Natural killer cell (primary cell): Measurements from ENCODE around the gene STOX2. TPM values are rescaled to one million over a fixed set of nuclear protein-coding genes. Genes with fewer than 3 reads are reported as not detected.

Source experiments
- ATAC-seq, 3 donors: fragments of 150-1000 bp in 2 of 3; fragments of 200-7000 bp in 1 of 3; cut with Tn5 transposase; 1 replicate in 1 of 3; 2 replicates in 2 of 3; pipeline ENCODE4 v1.10.0; 2021; ENCODE audit warnings: mild to moderate bottlenecking in 2 of 3, moderate library complexity in 2 of 3
- DNase-seq, 2 donors: peaks; one replicate each; pipeline versions ENCODE4 v3.0.0 to v3.0.0-alpha.2; 2013 to 2021; ENCODE audit warnings: mixed read lengths in 1 of 2
- H3K27ac ChIP-seq: one replicate; pipeline ENCODE4 v1.5.1; 2013; ENCODE audit warnings: mild to moderate bottlenecking, low read length
- H3K27me3 ChIP-seq: one replicate; pipeline ENCODE4 v1.6.1; 2013; ENCODE audit warnings: low read length; ENCODE audit not compliant: control insufficient read depth, insufficient read depth
- H3K36me3 ChIP-seq: one replicate; pipeline ENCODE4 v1.6.1; 2013; ENCODE audit warnings: low read length; ENCODE audit not compliant: control insufficient read depth, insufficient read depth
- H3K4me1 ChIP-seq: one replicate; pipeline ENCODE4 v1.6.1; 2013; ENCODE audit warnings: low read length; ENCODE audit not compliant: control insufficient read depth, insufficient read depth
- H3K4me3 ChIP-seq: one replicate; pipeline ENCODE4 v1.5.1; 2013; ENCODE audit warnings: low read length
- H3K9me3 ChIP-seq: one replicate; pipeline ENCODE4 v1.6.1; 2013; ENCODE audit warnings: low read length; ENCODE audit not compliant: control insufficient read depth, insufficient read depth
- H3K27ac Mint-ChIP-seq, 2 donors: one replicate each; pipeline ENCODE4 v1.8.0; 2022; ENCODE audit warnings: mild to moderate bottlenecking in 2 of 2, mixed read lengths in 2 of 2, moderate library complexity in 1 of 2
- H3K27me3 Mint-ChIP-seq, 2 donors: one replicate each; pipeline ENCODE4 v1.8.0; 2022; ENCODE audit warnings: low read depth in 2 of 2, mixed read lengths in 2 of 2
- H3K36me3 Mint-ChIP-seq: one replicate; pipeline ENCODE4 v1.8.0; 2022; ENCODE audit warnings: mixed read lengths
- H3K4me1 Mint-ChIP-seq, 2 donors: one replicate each; pipeline ENCODE4 v1.8.0; 2022; ENCODE audit warnings: mixed read lengths in 2 of 2
- H3K4me3 Mint-ChIP-seq: one replicate; pipeline ENCODE4 v1.8.0; 2022; ENCODE audit warnings: mild to moderate bottlenecking, moderate library complexity, mixed read lengths
- H3K9me3 Mint-ChIP-seq, 2 donors: one replicate each; pipeline ENCODE4 v1.8.0; 2022; ENCODE audit warnings: mixed read lengths in 2 of 2
- WGBS: methylation state at CpG from one replicate; pipeline ENCODE4 v1.1.7; 2013; ENCODE audit warnings: missing lambda C conversion rate; ENCODE audit not compliant: insufficient coverage; 5-methylcytosine and 5-hydroxymethylcytosine counted together
- intact Hi-C: fragments of 100-400 bp; cut with micrococcal nuclease; formaldehyde crosslinking; loops from one replicate; pipeline ENCODE4 v1.14.2; 2022
- total RNA-seq, 4 donors: library from RNA; stranded (reverse); fragments of 120-200 nt in 1 of 4; gene quantifications; one replicate each; pipeline versions ENCODE4 v1.2.3 to v1.2.4, GENCODE V29; 2013 to 2022
- TF ChIP-seq, protein P1 (sequence below): fragments of 200-600 bp; IDR thresholded peaks from one replicate; pipeline ENCODE4 v1.8.0; 2022; ENCODE audit warnings: antibody characterized with exemption

Gene STOX2
- total RNA-seq, 3 donors from 2014 or later (not counting 1 experiment from before 2014, with no cell fraction given), result 0.23 TPM; not detected in 2

DNA sequence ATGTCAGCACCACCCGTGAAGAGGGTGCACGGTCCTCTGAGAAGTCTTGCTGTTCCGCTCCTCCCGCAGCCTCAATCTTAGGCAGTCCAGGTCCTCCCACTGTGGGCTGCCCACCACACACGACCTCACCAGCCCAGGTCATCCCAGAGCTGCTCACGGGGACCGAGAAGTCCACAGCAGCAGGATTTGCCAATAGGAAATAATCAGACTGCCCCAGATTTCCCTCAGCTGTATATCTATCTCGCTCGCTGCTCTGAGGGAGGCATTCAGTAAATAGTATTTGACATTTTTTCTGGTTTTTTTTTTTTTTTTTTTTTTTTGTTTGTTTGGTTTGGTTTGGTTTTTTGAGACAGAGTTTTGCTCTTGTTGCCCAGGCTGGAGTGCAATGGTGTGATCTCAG lies 83.8 kb downstream of the STOX2 start:
- Histone ChIP-seq H3K36me3 (no peaks in the 10 kb centered on the region), H3K27me3 (no peaks in the 10 kb centered on the region), H3K9me3 (no peaks in the 10 kb centered on the region), H3K27ac (no peak overlapping the region), H3K4me3 (no peak overlapping the region), H3K4me1 (no peaks in the 10 kb centered on the region)
- no peak for ATAC-seq
- Mint-ChIP-seq H3K36me3 (no peaks in the 10 kb centered on the region), H3K27me3 (peaks cover 0 to 4% of the 10 kb centered on the region in 2 donors), H3K9me3 (no peaks in the 10 kb centered on the region), H3K4me1 (no peaks in the 10 kb centered on the region), H3K4me3 (no peak overlapping the region), H3K27ac (no peak overlapping the region)
- TF ChIP-seq, protein P1, sequence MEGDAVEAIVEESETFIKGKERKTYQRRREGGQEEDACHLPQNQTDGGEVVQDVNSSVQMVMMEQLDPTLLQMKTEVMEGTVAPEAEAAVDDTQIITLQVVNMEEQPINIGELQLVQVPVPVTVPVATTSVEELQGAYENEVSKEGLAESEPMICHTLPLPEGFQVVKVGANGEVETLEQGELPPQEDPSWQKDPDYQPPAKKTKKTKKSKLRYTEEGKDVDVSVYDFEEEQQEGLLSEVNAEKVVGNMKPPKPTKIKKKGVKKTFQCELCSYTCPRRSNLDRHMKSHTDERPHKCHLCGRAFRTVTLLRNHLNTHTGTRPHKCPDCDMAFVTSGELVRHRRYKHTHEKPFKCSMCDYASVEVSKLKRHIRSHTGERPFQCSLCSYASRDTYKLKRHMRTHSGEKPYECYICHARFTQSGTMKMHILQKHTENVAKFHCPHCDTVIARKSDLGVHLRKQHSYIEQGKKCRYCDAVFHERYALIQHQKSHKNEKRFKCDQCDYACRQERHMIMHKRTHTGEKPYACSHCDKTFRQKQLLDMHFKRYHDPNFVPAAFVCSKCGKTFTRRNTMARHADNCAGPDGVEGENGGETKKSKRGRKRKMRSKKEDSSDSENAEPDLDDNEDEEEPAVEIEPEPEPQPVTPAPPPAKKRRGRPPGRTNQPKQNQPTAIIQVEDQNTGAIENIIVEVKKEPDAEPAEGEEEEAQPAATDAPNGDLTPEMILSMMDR, result no peak
- no peak for DNase-seq
- 81% methylated on average over 9 of the region's 9 CpGs for WGBS
- intact Hi-C loops, result no loop called here

GRCh38 chr4:183989461-183989860 lies 84.4 kb downstream of the STOX2 start:
- H3K27me3 ChIP-seq, result no peaks in the 10 kb centered on the region
- ATAC-seq (no peak), DNase-seq (no peak)
- peaks cover 0 to 4% of the 10 kb centered on the region in 2 donors for H3K27me3 Mint-ChIP-seq
- H3K27ac Mint-ChIP-seq, result no peak overlapping the region
- H3K9me3 ChIP-seq, result no peaks in the 10 kb centered on the region
- H3K4me3 ChIP-seq, result no peak overlapping the region
- H3K4me3 Mint-ChIP-seq, result no peak overlapping the region
- no peak overlapping the region for H3K27ac ChIP-seq
- 37% methylated on average over 6 of the region's 6 CpGs for WGBS
- no peaks in the 10 kb centered on the region for H3K36me3 Mint-ChIP-seq
- no peaks in the 10 kb centered on the region for H3K4me1 ChIP-seq
- intact Hi-C loops, result no loop called here
- TF ChIP-seq, protein P1, result no peak
- no peaks in the 10 kb centered on the region for H3K9me3 Mint-ChIP-seq
- H3K36me3 ChIP-seq, result no peaks in the 10 kb centered on the region
- no peaks in the 10 kb centered on the region for H3K4me1 Mint-ChIP-seq

DNA sequence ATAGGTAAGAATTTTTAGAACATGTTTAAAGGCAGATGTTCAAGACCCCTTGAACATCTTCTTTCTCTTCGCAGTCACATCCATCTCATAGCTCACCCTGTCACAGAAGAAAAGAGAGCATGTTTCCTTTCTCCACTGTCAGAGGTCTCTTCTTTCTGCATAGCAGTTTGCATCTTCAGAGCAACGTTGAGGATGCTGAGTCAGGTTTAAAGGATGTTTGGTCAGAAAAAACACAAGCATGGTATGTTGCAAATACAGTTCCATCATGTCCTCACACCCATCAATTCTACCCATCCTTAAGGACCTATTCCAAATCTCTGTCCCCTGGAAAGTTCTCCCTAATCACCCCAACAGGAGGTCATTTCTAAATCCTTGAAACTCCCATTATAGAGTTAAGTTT lies 84.8 kb downstream of the STOX2 start:
- intact Hi-C loops, result no loop called here
- H3K4me1 Mint-ChIP-seq, result no peaks in the 10 kb centered on the region
- H3K27me3 ChIP-seq, result no peaks in the 10 kb centered on the region
- TF ChIP-seq, protein P1, result no peak
- no peak overlapping the region for H3K27ac Mint-ChIP-seq
- no peak overlapping the region for H3K4me3 ChIP-seq
- no peaks in the 10 kb centered on the region for H3K36me3 ChIP-seq
- DNase-seq (no peak), ATAC-seq (no peak)
- no peak overlapping the region for H3K4me3 Mint-ChIP-seq
- no peak overlapping the region for H3K27ac ChIP-seq
- peaks cover 0 to 4% of the 10 kb centered on the region in 2 donors for H3K27me3 Mint-ChIP-seq
- WGBS, result 100% methylated on average over 1 of the region's 2 CpGs
- H3K9me3 ChIP-seq, result no peaks in the 10 kb centered on the region
- H3K36me3 Mint-ChIP-seq, result no peaks in the 10 kb centered on the region
- no peaks in the 10 kb centered on the region for H3K4me1 ChIP-seq
- H3K9me3 Mint-ChIP-seq, result no peaks in the 10 kb centered on the region

- 80% methylated on average over 5 of the region's 6 CpGs for WGBS
- Histone ChIP-seq H3K36me3 (no peaks in the 10 kb centered on the region), H3K27ac (no peak overlapping the region), H3K9me3 (no peaks in the 10 kb centered on the region), H3K4me1 (no peaks in the 10 kb centered on the region), H3K4me3 (no peak overlapping the region), H3K27me3 (no peaks in the 10 kb centered on the region)
- no peak overlapping the region for H3K4me3 Mint-ChIP-seq
- no peak overlapping the region for H3K27ac Mint-ChIP-seq
- no peak for DNase-seq
- no peaks in the 10 kb centered on the region for H3K36me3 Mint-ChIP-seq
- H3K9me3 Mint-ChIP-seq, result no peaks in the 10 kb centered on the region
- peaks cover 7 to 8% of the 10 kb centered on the region in 2 donors for H3K27me3 Mint-ChIP-seq
- ATAC-seq, result no peak
- TF ChIP-seq, protein P1, result no peak
- intact Hi-C loops, result no loop called here
- no peaks in the 10 kb centered on the region for H3K4me1 Mint-ChIP-seq
Observed at GRCh38 chr4:183993676-183994075, 88.6 kb downstream of the STOX2 start.
